ENCODE measurements around the gene TFB2M. TPM values are rescaled to one million over a fixed set of nuclear protein-coding genes. Genes with fewer than 3 reads are reported as not detected.

TFB2M gene
- total RNA-seq, 1 donor from 2014 or later, result 12.9 TPM

GRCh38 chr1:246511203-246511602, 54.9 kb downstream of the TFB2M start:
- Mint-ChIP-seq H3K4me3 (no peak overlapping the region), H3K36me3 (no peaks in the 10 kb centered on the region), H3K27me3 (peaks cover 3% of the 10 kb centered on the region), H3K27ac (no peak overlapping the region), H3K9me3 (no peaks in the 10 kb centered on the region), H3K4me1 (ENCODE audit: unreplicated experiment) (peaks cover 9% of the 10 kb centered on the region)
- TF ChIP-seq CTCF (conservative IDR thresholded peaks at IDR 0.05), result no peak
- DNase-seq (ENCODE audit: extremely low spot score, unreplicated experiment), result no peak

GRCh38 chr1:246510147-246511030, 55.7 kb downstream of the TFB2M start:
- no peak for TF ChIP-seq CTCF (conservative IDR thresholded peaks at IDR 0.05)
- Mint-ChIP-seq H3K4me1 (ENCODE audit: unreplicated experiment) (peaks cover 17% of the 10 kb centered on the region), H3K36me3 (no peaks in the 10 kb centered on the region), H3K4me3 (no peak overlapping the region), H3K27me3 (peaks cover 7% of the 10 kb centered on the region), H3K9me3 (no peaks in the 10 kb centered on the region), H3K27ac (no peak overlapping the region)
- DNase-seq (ENCODE audit: extremely low spot score, unreplicated experiment), result no peak

- Mint-ChIP-seq H3K9me3 (no peaks in the 10 kb centered on the region), H3K27ac (no peak overlapping the region), H3K36me3 (no peaks in the 10 kb centered on the region), H3K27me3 (peaks cover 7% of the 10 kb centered on the region), H3K4me1 (ENCODE audit: unreplicated experiment) (peaks cover 17% of the 10 kb centered on the region), H3K4me3 (no peak overlapping the region)
- DNase-seq (ENCODE audit: extremely low spot score, unreplicated experiment), result no peak
- TF ChIP-seq CTCF (conservative IDR thresholded peaks at IDR 0.05), result no peak
These were observed 57.0 kb downstream of the TFB2M start for GRCh38 chr1:246508897-246509688.

GRCh38 chr1:246506674-246507481, 59.2 kb downstream of the TFB2M start, which contains the start of gene SMYD3:
Gene SMYD3 (minus strand): TSS chr1:246507279.
- no peaks in the 10 kb centered on the region for H3K9me3 Mint-ChIP-seq
- H3K4me1 Mint-ChIP-seq (ENCODE audit: unreplicated experiment), result peaks cover 17% of the 10 kb centered on the region
- H3K36me3 Mint-ChIP-seq, result peaks cover 7% of the 10 kb centered on the region
- peak; percentile 37 for TF ChIP-seq CTCF (conservative IDR thresholded peaks at IDR 0.05)
- peak within 1 kb of the TSS; percentile 90 for H3K4me3 Mint-ChIP-seq
- peak within 1 kb of the TSS; percentile 73 for H3K27ac Mint-ChIP-seq
- peaks cover 7% of the 10 kb centered on the region for H3K27me3 Mint-ChIP-seq
- peak; percentile 85 for DNase-seq (ENCODE audit: extremely low spot score, unreplicated experiment)

GRCh38 chr1:246506367-246506673, 59.7 kb downstream of the TFB2M start:
- Mint-ChIP-seq H3K27me3 (peaks cover 7% of the 10 kb centered on the region), H3K4me3 (peak overlapping the region; percentile 90), H3K36me3 (peaks cover 12% of the 10 kb centered on the region), H3K27ac (peak overlapping the region; percentile 7), H3K4me1 (ENCODE audit: unreplicated experiment) (peaks cover 17% of the 10 kb centered on the region), H3K9me3 (no peaks in the 10 kb centered on the region)
- no peak for TF ChIP-seq CTCF (conservative IDR thresholded peaks at IDR 0.05)
- DNase-seq (ENCODE audit: extremely low spot score, unreplicated experiment), result no peak

Measured in type B pancreatic cell (in vitro differentiated cells).